Activated naive CD4-positive, alpha-beta T cell (primary cell): ENCODE data around the gene ASAH2.
"Not testable (repeated sequence)": the region's sequence is repeated elsewhere in the genome, so short reads cannot be mapped to it uniquely, and the experiment has no call there.

Experiments
- DNase-seq, 4 experiments: peaks; one replicate each; lab custom pipeline; 2025; lab: John Stamatoyannopoulos, UW

The ASAH2 gene

GRCh38 chr10:50251394-50251793 is at the start of gene ASAH2:
Gene ASAH2, minus strand, starts transcription at chr10:50251516. Its CDS starts 2,906 bp downstream, at chr10:50248610.
- no peak for DNase-seq

- DNase-seq = no peak
These were observed 48.8 kb upstream of the ASAH2 start for GRCh38 chr10:50299948-50300669.

- no peak for DNase-seq
These were observed 44.1 kb upstream of the ASAH2 start for GRCh38 chr10:50295367-50295766.

GRCh38 chr10:50294582-50294981 is 43.3 kb upstream of the ASAH2 start:
- no peak for DNase-seq

- no peak for DNase-seq
These were observed 42.4 kb upstream of the ASAH2 start for GRCh38 chr10:50293513-50294313.

GRCh38 chr10:50291261-50291850 is 40.0 kb upstream of the ASAH2 start:
- no peak for DNase-seq

- DNase-seq = no peak
These were observed 37.9 kb upstream of the ASAH2 start for GRCh38 chr10:50289196-50289595.

- DNase-seq = no peak
These were observed 35.9 kb upstream of the ASAH2 start for GRCh38 chr10:50286996-50287803.

- no peak for DNase-seq
These were observed 35.2 kb upstream of the ASAH2 start for GRCh38 chr10:50286517-50286916.

- no peak for DNase-seq
These were observed 30.7 kb upstream of the ASAH2 start for GRCh38 chr10:50281967-50282522.

- no peak for DNase-seq
These were observed 30.1 kb upstream of the ASAH2 start for GRCh38 chr10:50281210-50281966.

- no peak for DNase-seq
These were observed 28.9 kb upstream of the ASAH2 start for GRCh38 chr10:50280049-50280841.

GRCh38 chr10:50279489-50279888 is 28.2 kb upstream of the ASAH2 start:
- no peak for DNase-seq

GRCh38 chr10:50275650-50276235 is 24.4 kb upstream of the ASAH2 start:
- peak in 1 of 4 experiments; percentile 4 for DNase-seq

GRCh38 chr10:50272531-50272930 is 21.2 kb upstream of the ASAH2 start:
- DNase-seq = no peak

GRCh38 chr10:50271564-50272250 is 20.4 kb upstream of the ASAH2 start:
- no peak for DNase-seq

- DNase-seq = not testable (repeated sequence)
These were observed 16.6 kb upstream of the ASAH2 start for GRCh38 chr10:50267877-50268276.

- DNase-seq = not testable (repeated sequence)
These were observed 11.3 kb upstream of the ASAH2 start for GRCh38 chr10:50262625-50263024.

- DNase-seq = no peak
These were observed 9.5 kb upstream of the ASAH2 start for GRCh38 chr10:50260791-50261281.
